Measurements from ENCODE around the gene HOXB7. TPM values are rescaled to one million over a fixed set of nuclear protein-coding genes. Genes with fewer than 3 reads are reported as not detected.

HOXB7 gene
- total and polyA plus RNA-seq, 2 experiments from 2014 or later: not detected

DNA sequence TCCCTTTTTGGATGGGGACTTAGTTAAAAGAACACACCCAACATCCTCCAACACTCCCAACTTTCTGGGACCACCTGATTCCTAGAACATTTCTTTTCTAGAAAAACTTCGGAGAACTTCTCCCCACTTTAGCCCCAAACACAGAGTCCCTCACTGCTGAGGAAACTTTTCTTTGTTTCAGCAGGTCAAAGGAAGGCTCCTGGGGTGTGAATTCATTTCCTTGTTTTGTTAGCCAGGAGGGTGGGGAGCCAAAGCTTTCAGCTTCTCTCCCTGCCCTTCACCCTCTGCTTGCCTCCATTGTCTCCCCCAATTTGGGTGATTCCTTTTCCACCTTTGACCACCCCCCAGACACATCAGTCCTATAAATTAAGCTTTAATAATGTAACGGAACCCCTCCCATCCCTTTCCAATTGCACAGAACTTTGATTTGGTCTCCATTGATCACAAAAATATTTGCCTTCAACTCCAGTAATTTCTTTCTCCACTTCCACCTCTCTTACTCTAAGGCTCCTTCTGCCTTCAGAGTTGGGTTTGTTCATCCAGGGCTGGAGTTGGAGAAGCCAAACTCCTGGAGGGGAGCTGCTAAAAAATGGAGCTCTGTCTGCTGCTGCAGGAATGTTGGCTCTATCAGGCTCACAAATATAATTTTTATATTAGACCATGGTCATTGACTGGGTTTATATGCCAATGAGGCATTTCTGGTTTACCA lies 43.0 kb downstream of the HOXB7 start:
- no peak overlapping the region for H2AFZ ChIP-seq
- peaks cover 69% of the 10 kb centered on the region for H4K20me1 ChIP-seq (replicated peaks; ENCODE audit: insufficient read depth)
- Mint-ChIP-seq H3K4me3 (no peak overlapping the region), H3K27me3 (ENCODE audit: insufficient read depth, low read depth, poor library complexity) (peaks cover 12% of the 10 kb centered on the region), H3K36me3 (ENCODE audit: low read depth) (no peaks in the 10 kb centered on the region), H3K27ac (no peak overlapping the region), H3K9me3 (no peaks in the 10 kb centered on the region; the same call in 2 of the 3 replicates), H3K4me1 (peaks cover 24% of the 10 kb centered on the region)
- H3K36me3 ChIP-seq (ENCODE audit: insufficient read depth): no peaks in the 10 kb centered on the region
- H3F3A ChIP-seq (replicated peaks; ENCODE audit: low read depth): peaks cover 65% of the 10 kb centered on the region
- 0 out of 2 replicates have a peak overlapping the region, but pooled peaks have one; percentile 24 for H3K4me3 ChIP-seq
- H3K27ac ChIP-seq (ENCODE audit: low read depth): no peak overlapping the region
- H3K9me2 ChIP-seq (ENCODE audit: insufficient read depth): no peaks in the 10 kb centered on the region
- no peak for TF ChIP-seq EZH2phosphoT487 (IDR thresholded peaks at IDR 0.05; ENCODE audit: unreplicated experiment)
- no peak for TF ChIP-seq POLR2AphosphoS5 (IDR thresholded peaks at IDR 0.05; ENCODE audit: low read depth)
- no peak for TF ChIP-seq ZNF462 (CRISPR knock-in tag; IDR thresholded peaks at IDR 0.05)
- no peak for TF ChIP-seq ZNF331 (CRISPR knock-in tag; IDR thresholded peaks at IDR 0.05; ENCODE audit: low read depth)
- TF ChIP-seq, protein P1, sequence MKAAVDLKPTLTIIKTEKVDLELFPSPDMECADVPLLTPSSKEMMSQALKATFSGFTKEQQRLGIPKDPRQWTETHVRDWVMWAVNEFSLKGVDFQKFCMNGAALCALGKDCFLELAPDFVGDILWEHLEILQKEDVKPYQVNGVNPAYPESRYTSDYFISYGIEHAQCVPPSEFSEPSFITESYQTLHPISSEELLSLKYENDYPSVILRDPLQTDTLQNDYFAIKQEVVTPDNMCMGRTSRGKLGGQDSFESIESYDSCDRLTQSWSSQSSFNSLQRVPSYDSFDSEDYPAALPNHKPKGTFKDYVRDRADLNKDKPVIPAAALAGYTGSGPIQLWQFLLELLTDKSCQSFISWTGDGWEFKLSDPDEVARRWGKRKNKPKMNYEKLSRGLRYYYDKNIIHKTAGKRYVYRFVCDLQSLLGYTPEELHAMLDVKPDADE (IDR thresholded peaks at IDR 0.05): no peak
- TF ChIP-seq EZH2 (IDR thresholded peaks at IDR 0.05; ENCODE audit: low read depth, unreplicated experiment): peak; percentile 82
- no peak for TF ChIP-seq REST (IDR thresholded peaks at IDR 0.05; ENCODE audit: unreplicated experiment)
- H3K27me3 ChIP-seq (ENCODE audit: insufficient read depth): peaks cover 100% of the 10 kb centered on the region
- peak; percentile 23 for ATAC-seq
- no peak for DNase-seq (ENCODE audit: low spot score)
- H3K4me1 ChIP-seq (ENCODE audit: insufficient read depth): peaks cover 70% of the 10 kb centered on the region
- H3K79me2 ChIP-seq (replicated peaks; ENCODE audit: insufficient read depth): no peaks in the 10 kb centered on the region
- peak overlapping the region; percentile 21 for H3K4me2 ChIP-seq

Measured in GM23338 (cell line).